GM21447 (cell line): ENCODE measurements around the gene FOXN3.

ENCODE experiments used
- ATAC-seq: cut with Tn5 transposase; IDR thresholded peaks from one replicate; pipeline ENCODE4 v1.9.1; 2021; ENCODE audit not compliant: unreplicated experiment

Gene FOXN3

DNA sequence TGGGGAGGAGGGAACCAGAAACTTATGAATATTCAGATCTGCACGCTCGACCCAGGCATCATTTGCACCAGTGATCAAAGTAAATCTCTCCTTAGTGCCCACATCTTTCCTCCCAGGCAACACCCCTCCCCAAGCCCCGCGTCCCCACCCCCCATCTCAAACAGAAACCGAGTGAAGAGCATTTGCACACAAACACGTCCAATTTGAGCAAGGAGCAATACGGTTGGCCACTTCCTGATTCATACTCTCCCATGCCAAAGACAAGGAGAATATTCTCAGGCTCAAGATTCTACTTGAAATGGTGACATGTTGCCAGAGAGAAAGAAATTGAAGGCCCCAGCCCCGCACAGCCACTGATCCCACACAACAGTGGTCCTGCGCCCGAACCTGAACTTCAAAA, 7.1 kb downstream of the FOXN3 start:
- no peak for ATAC-seq

DNA sequence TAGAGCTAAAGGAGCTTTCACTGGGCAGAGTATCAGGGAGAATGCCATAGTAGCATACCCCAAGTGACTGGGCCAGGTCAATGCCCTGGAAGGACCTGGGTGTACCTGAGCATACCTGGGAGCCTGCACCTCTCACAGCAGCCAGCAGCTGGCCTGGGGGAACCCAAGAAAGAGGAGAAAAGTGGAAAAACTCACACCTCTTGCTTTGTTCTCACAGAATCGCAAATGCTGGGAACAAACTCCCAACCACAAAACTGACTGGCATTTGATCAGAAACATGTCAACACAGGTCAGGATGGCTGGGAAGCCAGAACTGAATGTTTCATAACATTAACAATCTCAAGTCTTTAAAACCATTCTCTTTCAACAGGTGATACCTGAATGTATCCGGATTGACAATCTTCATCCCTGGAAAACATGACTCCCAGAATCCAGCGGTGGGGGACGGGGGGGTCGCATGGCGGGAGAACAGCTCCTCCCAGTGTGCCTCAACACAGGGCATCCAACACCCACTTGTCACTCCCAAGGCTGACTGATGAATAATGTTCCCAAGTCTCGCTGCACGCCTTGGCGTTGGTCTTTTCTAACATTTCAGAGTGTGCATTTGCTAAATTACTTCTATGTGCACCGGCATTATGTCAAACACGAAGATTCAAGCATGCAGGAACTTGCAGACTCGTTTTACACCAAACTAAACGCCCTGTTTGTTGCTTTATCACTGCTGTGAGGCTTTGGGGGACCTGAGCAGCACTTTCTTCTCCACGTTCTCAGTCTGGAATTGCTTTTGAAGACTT, 7.9 kb downstream of the FOXN3 start:
- ATAC-seq = no peak

DNA sequence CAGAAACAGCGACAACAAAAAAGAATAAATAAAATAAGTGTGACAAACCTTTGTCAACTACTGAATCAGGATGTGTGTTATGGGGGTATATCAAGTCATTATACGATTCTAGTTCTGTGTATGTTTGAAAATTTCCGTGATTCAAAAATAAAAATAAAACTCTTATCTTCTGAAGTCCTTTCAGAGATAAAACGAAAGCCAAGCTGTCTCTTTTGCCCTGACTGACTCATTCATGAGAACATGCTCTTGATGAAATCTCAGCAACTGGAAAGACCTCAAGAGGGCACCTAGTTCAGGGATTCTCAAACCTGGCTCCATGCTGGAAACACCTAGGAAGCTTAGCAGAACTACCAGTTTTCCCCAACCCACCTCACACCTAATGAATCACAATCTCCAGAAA, 9.2 kb downstream of the FOXN3 start:
- no peak for ATAC-seq

GRCh38 chr14:89406941-89407340, 10.1 kb downstream of the FOXN3 start:
- ATAC-seq = no peak

- ATAC-seq = no peak
These were observed 10.7 kb downstream of the FOXN3 start for GRCh38 chr14:89406361-89406760.

GRCh38 chr14:89405712-89406111, 11.3 kb downstream of the FOXN3 start:
- ATAC-seq = no peak

DNA sequence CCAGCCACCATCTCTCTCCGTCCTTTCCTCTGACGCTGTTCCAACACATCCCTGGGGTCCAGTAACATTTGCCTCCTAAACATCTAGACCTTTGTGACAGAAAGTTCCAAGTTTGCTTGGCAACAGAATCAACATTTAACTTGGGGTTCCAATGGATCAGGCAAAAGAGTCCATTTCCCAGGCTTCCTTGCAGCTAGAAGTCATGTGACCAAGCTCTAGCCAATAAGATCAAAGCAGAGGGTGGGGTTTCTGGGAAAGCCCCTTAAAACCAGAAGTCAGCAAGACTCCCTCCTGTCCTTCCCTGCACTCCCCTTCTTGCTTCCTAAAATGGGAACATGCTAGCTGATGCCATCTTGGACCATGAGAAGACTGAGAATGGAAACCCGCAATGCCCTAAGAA, 14.7 kb downstream of the FOXN3 start:
- no peak for ATAC-seq

- no peak for ATAC-seq
These were observed 15.3 kb downstream of the FOXN3 start for GRCh38 chr14:89401761-89402160.

DNA sequence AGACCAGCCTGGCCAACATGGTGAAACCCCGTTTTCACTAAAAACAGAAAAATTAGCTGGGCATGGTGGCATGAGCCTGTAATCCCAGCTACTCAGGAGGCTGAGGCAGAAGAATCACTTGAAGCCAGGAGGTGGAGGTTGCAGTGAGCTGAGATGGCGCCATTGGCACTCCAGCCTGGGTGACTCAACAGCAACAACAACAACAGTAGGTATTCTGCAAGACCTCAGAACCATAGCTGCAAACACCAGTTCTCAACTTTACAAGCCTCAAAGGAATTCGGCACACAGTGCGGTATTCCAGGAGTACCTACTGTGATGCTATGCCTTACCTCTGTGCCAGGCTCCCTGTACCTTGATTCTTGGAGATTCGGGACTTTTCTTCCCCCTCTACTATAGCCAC, 15.8 kb downstream of the FOXN3 start:
- ATAC-seq = no peak

- no peak for ATAC-seq
These were observed 16.5 kb downstream of the FOXN3 start for GRCh38 chr14:89400529-89400928.

DNA sequence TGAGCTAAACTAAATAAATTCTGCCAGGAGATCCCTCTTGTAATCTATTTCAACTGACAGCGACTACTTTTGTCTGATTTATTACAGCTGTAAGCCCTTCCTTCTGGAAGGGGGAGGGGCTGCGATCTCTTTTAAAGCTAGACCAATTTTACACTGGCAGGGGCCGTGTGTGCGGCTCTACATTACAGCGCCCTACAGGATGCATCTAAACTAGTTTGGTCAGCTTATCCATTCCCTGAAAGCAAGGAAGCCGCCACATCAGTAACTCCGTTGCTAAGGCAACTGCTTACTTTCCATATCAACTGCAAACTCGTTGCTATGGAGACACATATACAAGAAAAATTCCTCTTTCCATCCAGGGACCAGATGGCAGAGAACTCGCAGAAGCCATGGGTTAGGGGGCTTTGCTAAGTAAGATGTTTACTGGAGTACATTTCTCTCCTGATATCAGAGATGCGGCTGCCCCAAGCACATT, 17.4 kb downstream of the FOXN3 start:
- no peak for ATAC-seq

- ATAC-seq = no peak
These were observed 17.9 kb downstream of the FOXN3 start for GRCh38 chr14:89399157-89399556.

- no peak for ATAC-seq
These were observed 19.3 kb downstream of the FOXN3 start for GRCh38 chr14:89397569-89398230.

DNA sequence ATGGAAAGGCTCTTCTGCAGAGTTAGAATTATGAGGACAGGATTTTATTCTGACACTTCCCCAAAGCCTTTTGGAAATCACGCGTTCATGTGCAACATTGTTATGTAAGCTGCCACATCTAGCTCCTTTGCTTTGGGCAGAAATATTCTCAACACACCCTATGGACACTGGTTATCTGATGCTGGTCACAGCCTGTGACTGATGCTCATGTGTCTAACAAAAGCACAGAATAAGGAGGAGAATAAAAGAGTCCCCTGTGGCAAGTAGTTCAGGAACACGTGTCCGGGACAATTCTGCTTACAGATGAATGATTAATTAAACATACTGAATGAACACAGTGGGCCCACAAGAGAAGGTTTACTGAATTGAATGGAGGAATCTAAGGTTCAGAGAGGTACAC, 22.1 kb downstream of the FOXN3 start:
- ATAC-seq = no peak

GRCh38 chr14:89393222-89393745, 23.7 kb downstream of the FOXN3 start:
- ATAC-seq = no peak

GRCh38 chr14:89392181-89392580, 24.9 kb downstream of the FOXN3 start:
- ATAC-seq = no peak

GRCh38 chr14:89391556-89391955, 25.5 kb downstream of the FOXN3 start:
- no peak for ATAC-seq

GRCh38 chr14:89391123-89391522, 25.9 kb downstream of the FOXN3 start:
- no peak for ATAC-seq

- no peak for ATAC-seq
These were observed 28.2 kb downstream of the FOXN3 start for GRCh38 chr14:89388853-89389252.

DNA sequence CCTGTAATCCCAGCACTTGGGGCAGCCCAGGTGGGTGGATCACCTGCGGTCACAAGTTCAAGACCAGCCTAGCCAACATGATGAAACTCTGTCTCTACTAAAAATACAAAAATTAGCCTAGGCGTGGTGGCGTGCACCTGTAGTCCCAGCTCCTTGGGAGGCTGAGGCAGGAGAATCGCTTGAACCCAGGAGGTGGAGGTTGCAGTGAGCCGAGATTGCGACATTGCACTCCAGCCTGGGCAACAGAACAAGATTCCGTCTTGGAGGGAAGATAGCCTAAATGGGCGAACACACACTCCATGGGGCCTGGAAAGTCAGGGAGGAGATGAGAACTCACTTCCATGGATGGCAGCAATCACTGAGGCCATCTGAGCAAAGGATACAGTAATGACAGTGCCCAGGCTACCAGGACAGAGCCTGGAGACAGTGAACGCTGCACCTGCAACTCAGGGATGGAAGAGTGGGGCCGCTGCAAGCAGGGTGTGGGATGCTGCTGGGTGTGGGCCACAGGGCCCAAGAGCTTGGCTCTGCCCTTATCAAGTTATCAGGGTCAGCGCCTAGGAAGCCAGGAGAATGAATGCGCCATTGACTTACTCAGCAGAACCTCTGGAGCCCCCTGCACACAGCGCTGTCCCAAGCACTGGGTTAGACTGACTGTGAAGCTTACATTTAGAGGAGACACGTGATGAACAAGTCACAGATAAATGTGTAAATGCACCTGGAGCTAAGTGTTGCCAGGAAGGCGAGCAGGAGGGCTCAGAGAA, 28.9 kb downstream of the FOXN3 start:
- no peak for ATAC-seq

- ATAC-seq = no peak
These were observed 30.7 kb downstream of the FOXN3 start for GRCh38 chr14:89386212-89386886.
